CD4-positive, alpha-beta T cell treated with Interleukin-4 for 1 hour (primary cell): Measurements from ENCODE around the gene TACC3.

Source experiments
- DNase-seq, 2 donors: peaks; one replicate each; pipeline ENCODE4 v3.0.0-alpha.2; 2020 to 2022

Gene TACC3

DNA sequence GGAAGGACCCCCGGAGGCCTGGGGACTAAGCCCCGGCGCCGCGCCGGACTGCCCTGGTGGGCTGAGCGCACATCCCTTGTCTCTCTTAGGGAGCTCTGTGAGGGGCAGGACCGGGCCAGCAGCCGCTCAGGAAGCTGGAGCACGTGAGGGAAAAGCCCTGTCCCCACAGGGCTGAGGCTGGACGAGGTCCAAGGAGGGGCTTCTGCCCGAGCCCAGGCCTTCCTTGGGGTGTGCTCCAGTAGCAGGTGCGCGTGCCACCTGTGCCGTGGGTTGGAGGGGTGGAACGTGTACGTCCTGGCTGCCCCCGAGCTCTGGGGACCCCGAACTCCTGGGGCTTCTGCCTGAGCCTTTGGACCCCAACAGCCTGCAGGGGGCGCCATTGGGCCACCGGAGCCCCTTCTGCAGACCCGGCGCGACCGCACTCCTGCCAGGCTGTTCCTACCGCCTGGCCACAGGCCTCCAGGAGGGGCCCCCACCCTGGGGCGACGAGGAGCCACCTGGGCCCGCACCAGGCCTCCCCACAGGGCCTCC lies 27.2 kb downstream of the TACC3 start:
- peak; percentile 69 to 73 for DNase-seq

DNA sequence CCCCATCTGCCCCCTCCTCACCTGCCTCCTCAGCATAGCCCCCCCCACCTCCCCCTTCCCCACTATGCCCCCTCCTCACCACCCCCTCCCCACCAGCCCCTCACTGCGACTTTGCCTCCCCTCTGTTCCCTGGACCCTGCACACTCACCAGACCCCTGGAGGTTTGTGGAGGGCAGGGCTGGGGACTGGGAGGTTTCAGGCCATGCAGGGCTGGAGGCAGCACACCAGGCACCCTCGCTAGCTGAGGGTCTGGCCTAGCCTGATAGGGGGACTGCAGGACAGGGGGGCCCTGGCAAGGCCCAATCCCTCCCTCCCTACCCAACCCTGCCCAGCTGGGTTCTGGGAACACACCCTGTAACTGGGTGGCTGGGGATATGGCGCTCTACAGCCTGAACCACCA lies 28.0 kb downstream of the TACC3 start:
- no peak for DNase-seq

DNA sequence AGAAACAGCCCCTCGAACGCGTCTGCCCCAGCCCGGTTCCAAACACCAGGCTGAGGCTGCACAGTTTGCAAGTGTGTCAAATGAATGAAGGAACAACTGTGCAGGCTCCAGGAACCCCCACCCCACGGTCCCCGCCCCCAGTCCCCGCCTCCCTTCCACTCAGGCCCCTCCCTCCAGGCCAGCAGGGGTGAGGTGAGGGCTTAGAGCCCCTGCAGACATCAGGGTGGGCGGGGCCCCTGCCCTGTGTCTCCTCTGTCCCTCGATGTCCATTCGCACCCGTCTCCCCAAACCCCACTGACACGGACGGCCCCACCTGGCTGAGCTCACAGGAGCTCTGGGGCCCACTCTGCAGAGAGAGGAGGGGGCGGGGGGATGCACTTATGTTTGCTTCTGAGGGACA lies 28.5 kb downstream of the TACC3 start:
- no peak for DNase-seq

DNA sequence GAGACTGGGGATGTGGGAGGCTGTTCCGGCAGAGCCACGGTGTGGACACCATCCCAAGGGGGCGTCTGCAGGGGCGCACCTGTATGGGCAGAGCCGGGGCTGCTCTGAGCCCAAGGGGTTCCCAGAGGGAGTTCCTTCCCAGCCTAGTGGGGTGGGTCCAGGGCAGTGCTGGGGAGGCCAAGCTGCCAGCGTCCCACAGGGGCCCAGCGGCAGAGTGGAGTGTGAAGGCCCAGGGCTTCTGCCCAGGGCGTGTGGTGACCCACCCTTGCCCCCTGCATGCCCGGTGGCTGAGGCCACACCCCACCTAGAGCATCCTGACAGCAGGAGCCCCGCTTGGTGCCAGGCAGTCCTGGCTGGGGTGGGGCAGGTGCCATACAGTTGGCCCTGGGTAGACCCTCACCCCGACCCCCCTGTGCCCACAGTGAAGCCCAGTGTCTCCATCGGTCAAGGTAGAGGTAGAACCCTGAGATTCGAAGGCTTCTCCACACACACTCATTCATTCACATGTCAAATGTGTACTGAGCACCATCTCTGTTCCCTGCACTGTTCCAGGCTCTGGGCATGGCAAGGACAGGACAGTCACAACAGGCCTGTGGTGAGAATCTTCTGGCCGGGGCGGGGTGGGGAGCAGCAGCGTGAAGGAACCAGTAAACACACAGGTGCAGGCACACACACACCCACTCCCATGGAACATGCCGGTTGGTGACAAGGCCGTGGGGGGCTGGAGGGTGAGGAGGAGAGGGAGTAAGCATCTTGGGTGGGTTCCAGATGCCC lies 29.2 kb downstream of the TACC3 start:
- no peak for DNase-seq

DNA sequence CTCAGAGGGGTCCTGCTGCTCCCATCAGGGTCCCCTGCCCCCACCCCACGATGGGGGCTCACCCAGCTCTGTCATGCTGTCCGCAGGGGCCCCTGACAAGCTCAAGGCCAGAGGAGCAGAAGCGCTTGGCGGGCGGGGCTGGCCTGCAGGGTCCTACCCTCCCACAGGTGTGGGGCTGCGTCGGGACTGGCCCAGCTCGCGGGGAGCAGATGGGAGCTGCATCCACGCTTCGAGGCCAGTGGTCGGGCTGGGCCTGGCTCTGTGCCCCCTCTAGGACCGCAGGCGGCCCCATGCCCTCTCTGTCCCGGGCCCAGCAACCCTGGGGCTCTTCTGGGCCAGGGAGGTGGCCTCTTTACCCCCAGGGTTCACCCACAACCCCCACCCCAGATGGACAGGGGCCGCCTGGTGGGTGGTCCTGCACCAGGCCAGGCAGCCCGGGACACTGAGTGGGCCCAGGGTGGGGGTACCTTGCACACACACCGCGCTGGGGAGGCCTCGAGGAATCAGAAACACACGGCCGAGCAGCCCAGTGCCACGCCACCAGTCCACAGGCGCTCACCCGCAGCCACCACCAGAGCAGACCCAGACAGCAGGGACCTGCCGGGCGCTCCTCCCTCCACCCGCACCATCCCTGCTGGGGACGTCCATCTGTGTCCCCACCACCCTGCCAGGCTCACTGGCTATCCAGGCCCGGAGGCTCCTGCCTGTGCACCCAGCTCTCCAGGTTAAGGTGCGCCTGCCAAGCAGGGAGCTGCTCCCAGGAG lies 30.0 kb downstream of the TACC3 start:
- no peak for DNase-seq

DNA sequence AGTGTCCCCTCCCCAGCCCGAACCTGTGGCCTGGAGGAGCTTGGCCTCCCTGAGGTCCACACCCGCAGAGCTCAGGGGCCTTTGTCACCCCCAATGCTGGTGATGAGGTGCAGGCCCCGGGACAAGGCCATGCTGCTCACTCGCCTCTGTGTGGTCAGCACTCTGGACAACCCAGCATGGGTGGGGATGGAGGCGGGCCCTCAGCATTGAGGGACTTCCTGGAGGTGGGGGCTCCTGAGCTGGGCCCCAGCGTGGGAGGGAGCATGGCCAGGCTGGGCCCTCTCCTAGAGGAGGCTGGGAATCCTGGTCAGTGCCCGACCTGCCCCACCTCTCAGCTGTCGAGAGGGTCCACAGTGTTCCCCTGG lies 30.6 kb downstream of the TACC3 start:
- no peak for DNase-seq

- DNase-seq = peak in 1 of 2 donors; percentile 17
Measured at GRCh38 chr4:1752284-1753041, 31.1 kb downstream of the TACC3 start.

DNA sequence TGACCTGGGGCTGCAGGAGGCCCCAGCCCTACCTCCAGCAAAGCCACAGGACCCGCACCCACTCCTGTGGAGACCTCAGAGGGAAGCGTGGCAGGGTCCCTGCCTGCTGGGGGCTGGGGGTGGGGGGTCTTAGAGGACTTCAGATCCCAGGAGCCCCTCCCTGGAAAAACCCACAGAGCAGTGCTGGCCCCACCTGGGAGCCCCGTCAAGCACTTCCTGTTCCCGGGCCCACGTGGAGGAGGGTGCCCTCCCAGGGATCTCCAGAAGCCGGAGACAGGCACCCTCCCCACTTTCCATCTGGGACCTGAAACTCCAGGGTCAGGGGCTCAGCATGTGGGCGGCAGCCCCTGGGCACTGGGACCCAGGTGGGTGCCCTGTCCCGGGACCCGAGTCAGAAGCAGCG lies 32.0 kb downstream of the TACC3 start:
- DNase-seq = no peak

GRCh38 chr4:1753697-1754311 lies 32.5 kb downstream of the TACC3 start:
- no peak for DNase-seq

DNA sequence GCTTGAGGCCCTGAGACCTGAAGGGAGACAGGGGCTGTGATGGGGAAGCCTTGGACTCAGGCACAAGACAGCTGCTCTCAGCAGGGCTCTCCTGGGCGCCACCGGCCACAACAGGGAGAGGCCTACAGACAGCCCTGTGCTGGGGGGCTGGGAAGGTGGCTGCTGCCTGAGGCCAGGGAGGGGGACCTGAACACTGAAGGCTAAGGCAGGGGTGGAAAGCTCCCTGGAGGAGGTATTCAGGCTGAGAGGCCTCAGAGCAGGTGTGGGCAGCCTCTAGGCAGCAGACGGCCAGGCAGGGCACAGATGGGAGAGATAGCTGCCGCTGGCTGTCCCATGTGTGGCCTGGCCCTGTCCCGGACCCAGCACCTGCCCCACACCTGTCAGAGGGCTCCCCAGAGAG lies 33.0 kb downstream of the TACC3 start:
- no peak for DNase-seq

- DNase-seq = no peak
Measured at GRCh38 chr4:1755297-1755696, 34.0 kb downstream of the TACC3 start.

DNA sequence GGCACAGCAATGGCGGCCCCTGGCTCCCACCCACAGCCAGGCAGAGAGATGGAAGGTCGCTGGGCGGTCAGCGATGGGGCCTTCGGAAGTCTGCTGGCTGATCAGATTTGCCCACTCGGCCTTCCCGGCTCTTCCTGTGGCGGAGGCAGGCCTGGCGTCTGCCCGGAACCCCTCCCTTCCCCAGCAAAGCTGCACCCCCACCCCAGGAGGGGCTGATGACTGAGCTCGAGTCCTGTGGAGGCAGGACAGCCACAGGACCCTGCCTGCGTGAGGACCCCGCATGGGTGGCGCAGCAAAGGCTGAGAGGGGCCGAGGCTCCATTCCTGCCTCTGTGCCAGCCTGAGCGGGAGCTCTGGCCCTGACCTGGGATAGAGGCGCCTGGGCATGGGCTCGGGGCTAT lies 34.8 kb downstream of the TACC3 start:
- no peak for DNase-seq

DNA sequence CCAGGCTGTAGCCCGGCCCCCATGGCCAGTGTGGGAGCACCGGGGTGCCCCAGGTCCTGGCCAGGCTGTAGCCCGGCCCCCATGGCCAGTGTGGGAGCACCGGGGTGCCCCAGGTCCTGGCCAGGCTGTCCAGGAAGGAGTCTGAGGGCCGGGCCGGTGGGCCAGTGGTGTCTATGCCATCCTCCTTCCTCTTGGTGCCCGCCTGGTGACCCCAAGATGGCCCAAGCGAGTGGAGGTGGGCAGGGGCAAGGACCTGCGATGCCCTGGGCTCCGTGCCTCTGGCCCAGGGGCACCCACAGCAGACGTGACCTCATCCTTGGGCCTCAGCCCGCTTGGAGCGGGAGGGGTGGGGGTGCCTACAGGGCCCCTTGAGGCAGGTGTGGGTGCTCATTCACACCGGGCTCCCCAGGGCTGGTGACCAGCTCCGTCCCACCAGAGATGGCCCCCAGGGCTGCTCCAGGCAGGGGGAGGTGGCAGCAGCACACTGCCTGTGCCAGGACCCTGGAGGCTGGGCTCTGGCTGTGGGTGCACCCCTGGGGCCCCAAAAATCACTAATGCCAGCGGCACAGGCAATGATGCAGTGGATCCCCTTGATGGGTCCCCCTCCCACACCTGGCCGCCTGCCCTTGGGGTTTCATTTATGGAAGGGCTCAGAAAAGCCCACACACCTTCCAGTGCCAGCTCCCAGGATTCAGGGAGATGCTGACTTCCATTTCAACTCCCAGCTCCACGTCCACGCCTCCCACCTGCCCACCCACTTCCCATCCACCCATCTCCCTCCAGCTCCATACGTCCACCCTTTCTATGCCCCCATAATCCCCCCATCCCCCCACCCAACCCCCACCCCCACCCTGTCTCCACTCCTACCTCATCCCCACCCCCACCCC lies 35.8 kb downstream of the TACC3 start:
- no peak for DNase-seq

- no peak for DNase-seq
Measured at GRCh38 chr4:1757836-1758235, 36.5 kb downstream of the TACC3 start.

DNA sequence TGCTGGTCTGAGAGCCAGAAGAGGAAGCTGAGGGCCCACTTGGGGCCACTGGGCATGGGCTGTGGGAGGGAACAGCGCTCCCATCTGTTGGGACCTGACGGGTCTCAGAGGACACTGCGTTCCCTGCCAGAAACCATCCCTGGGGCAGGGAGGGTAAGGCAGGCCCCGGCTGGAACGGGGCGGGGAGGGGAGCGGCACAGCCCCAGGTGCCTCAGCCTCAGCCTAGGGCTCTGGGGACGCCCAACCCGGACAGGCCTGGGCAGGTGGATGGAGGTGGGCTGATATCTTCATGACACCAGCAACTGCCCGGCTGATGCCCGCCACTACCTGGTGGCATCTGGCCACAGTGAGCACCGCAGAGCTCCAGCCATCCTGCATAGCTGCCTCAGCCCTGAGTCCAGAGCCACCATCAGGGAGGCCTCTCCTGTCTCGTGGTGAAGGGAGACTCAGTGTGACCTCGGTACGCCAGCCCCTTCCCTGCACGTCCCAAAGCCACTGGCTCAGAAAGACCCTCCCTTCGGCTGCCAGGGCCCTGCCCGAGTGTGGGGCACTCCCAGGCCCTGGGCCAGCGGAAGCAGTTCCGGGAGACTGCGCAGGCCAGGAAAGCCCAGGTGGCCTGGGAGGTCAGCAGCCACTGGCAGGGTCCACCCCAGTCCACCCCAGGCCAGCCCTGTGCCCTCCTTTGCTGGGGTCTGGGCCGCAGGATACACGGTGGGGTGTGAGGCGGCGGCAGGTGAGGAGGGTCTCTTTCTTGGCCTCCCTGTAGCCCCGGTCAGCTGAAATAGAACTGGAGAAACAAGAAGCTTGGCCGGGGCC lies 37.2 kb downstream of the TACC3 start:
- no peak for DNase-seq

- no peak for DNase-seq
Measured at GRCh38 chr4:1759170-1759817, 38.0 kb downstream of the TACC3 start.

GRCh38 chr4:1759818-1760223 lies 38.5 kb downstream of the TACC3 start:
- DNase-seq = no peak

- no peak for DNase-seq
Measured at GRCh38 chr4:1760521-1761071, 39.3 kb downstream of the TACC3 start.

GRCh38 chr4:1761130-1761689 lies 39.9 kb downstream of the TACC3 start:
- no peak for DNase-seq
